Parathyroid adenoma (tissue), 2 donors: Measurements from ENCODE around the gene PRDM10.

Experiments used
- H2AFZ ChIP-seq: fragments of 300-600 bp; sonication (generic); one replicate; pipeline ENCODE4 v1.7.0; 2017; ENCODE audit warnings: antibody characterized with exemption, mild to moderate bottlenecking
- H3K27ac ChIP-seq: fragments of 300-600 bp; sonication (generic); one replicate; pipeline ENCODE4 v1.7.0; 2017
- H3K27me3 ChIP-seq: fragments of 300-600 bp; sonication (generic); one replicate; pipeline ENCODE4 v1.7.0; 2017; ENCODE audit warnings: low read length; ENCODE audit not compliant: control insufficient read depth, insufficient read depth
- H3K36me3 ChIP-seq: fragments of 300-600 bp; sonication (generic); one replicate; pipeline ENCODE4 v1.7.0; 2017; ENCODE audit warnings: low read length; ENCODE audit not compliant: control insufficient read depth, insufficient read depth
- H3K4me1 ChIP-seq: fragments of 300-600 bp; sonication (generic); one replicate; pipeline ENCODE4 v1.7.0; 2017; ENCODE audit warnings: control low read depth
- H3K4me2 ChIP-seq: fragments of 300-600 bp; sonication (generic); one replicate; pipeline ENCODE4 v1.7.0; 2017; ENCODE audit warnings: low read length
- H3K4me3 ChIP-seq: fragments of 300-600 bp; sonication (generic); one replicate; pipeline ENCODE4 v1.7.0; 2017; ENCODE audit warnings: low read depth, low read length
- H3K79me2 ChIP-seq: fragments of 300-600 bp; sonication (generic); one replicate; pipeline ENCODE4 v1.7.0; 2017; ENCODE audit warnings: control low read depth
- H3K9ac ChIP-seq: fragments of 300-600 bp; sonication (generic); one replicate; pipeline ENCODE4 v1.7.0; 2017; ENCODE audit warnings: mild to moderate bottlenecking
- H3K9me3 ChIP-seq: fragments of 300-600 bp; sonication (generic); one replicate; pipeline ENCODE4 v1.7.0; 2017; ENCODE audit warnings: low read length; ENCODE audit not compliant: control insufficient read depth
- TF ChIP-seq, protein P1 (sequence below): fragments of 300-600 bp; sonication (generic); IDR thresholded peaks from one replicate; pipeline ENCODE4 v1.7.0; 2017; ENCODE audit warnings: antibody characterized with exemption, mild to moderate bottlenecking
- donor health status: primary hyperparathyroidism.

Gene PRDM10

DNA sequence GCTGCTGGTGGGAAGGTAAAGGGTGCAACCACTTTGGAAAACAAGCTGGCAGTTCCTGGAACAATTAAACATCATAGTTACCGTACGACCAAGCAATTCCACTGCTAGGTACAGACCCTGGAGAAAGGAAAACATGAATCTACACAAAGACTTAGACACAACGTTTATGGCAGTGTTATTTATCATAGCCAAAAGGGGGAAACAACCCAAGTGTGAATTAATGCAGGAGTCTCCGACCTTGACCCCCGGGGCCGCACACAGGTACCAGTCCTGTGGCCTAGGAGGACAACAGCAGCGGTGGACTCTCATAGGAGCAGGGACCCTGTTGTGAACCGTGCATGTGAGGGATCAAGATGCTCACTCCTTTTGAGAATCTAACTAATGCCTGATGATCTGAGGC, 22.5 kb downstream of the PRDM10 start:
- no peak overlapping the region for H3K27ac ChIP-seq
- peaks cover 12% of the 10 kb centered on the region for H3K79me2 ChIP-seq
- H3K36me3 ChIP-seq: no peaks in the 10 kb centered on the region
- H2AFZ ChIP-seq: no peak overlapping the region
- no peaks in the 10 kb centered on the region for H3K4me1 ChIP-seq
- no peaks in the 10 kb centered on the region for H3K9me3 ChIP-seq
- H3K9ac ChIP-seq: no peak overlapping the region
- TF ChIP-seq, protein P1, sequence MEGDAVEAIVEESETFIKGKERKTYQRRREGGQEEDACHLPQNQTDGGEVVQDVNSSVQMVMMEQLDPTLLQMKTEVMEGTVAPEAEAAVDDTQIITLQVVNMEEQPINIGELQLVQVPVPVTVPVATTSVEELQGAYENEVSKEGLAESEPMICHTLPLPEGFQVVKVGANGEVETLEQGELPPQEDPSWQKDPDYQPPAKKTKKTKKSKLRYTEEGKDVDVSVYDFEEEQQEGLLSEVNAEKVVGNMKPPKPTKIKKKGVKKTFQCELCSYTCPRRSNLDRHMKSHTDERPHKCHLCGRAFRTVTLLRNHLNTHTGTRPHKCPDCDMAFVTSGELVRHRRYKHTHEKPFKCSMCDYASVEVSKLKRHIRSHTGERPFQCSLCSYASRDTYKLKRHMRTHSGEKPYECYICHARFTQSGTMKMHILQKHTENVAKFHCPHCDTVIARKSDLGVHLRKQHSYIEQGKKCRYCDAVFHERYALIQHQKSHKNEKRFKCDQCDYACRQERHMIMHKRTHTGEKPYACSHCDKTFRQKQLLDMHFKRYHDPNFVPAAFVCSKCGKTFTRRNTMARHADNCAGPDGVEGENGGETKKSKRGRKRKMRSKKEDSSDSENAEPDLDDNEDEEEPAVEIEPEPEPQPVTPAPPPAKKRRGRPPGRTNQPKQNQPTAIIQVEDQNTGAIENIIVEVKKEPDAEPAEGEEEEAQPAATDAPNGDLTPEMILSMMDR: no peak
- no peak overlapping the region for H3K4me3 ChIP-seq
- H3K4me2 ChIP-seq: no peak overlapping the region
- H3K27me3 ChIP-seq: no peaks in the 10 kb centered on the region

DNA sequence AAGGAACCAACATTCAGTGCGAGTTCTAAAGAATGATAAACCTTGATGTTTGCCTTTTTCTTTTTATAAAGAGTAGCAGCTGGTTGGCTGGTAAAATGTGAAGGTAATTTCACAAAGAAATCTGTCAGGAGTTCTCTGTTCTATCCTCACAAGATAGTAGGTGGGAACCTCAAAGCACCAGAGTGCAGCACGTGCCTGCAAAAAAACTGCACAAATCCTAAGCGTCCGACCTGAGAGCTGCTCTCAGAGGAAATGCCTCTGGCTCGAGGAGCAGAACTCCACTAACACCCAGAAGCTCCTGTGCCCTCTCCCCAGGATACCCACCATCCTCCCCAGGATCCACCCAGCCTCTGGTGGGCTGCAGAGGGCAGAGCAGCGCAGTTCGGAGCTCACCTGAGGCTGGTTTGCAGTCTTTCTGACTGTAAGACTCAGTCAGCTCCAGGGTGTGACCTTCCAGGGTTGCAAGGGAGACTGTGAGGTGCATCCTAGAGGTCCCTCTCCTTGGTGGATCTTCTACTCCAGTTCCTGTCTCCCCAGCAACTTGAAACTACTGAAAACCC, 23.5 kb downstream of the PRDM10 start:
- Histone ChIP-seq H3K9me3 (no peaks in the 10 kb centered on the region), H3K4me2 (no peak overlapping the region), H3K9ac (no peak overlapping the region), H3K36me3 (no peaks in the 10 kb centered on the region), H3K27ac (no peak overlapping the region), H3K4me3 (no peak overlapping the region), H2AFZ (no peak overlapping the region), H3K27me3 (no peaks in the 10 kb centered on the region), H3K4me1 (no peaks in the 10 kb centered on the region), H3K79me2 (peaks cover 3% of the 10 kb centered on the region)
- TF ChIP-seq, protein P1: no peak

DNA sequence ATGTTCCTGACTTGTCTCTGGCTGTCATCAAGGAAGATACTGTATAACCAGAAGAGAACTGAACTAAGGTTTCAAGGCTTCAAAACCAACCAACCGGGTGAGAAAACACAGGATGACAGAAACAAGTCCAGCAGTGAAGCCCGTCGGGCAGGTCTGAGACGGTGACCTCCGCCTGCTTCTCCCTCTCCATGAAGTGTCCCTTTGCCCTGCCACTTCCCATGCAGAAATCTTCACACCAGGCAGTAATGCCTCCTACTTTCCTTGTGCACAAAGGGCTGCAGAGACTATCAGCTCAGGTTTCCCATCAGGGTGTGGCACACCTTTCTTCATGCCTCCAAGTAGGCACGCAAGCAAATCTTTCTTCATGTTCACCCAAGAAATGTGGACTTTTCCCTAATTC, 24.2 kb downstream of the PRDM10 start:
- Histone ChIP-seq H3K27me3 (no peaks in the 10 kb centered on the region), H3K79me2 (no peaks in the 10 kb centered on the region)
- TF ChIP-seq, protein P1: no peak

DNA sequence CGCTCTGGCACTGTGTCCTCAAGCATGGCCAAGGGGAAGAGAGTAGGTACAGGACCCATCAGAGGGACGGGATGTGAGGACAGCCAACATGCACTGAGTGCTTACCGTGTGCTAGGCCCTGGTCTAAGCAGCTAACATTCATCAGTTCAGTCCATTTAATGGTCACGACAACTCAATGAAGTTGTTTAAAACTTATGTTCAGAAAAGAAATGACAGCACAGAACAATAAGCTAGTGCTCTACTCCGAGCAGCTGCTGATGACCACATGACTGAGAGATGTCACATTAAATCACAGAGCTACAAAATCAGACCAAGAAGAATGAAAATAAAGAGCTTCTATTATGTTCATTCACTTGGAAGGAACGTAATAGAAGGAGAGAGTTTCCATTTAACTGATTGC, 26.3 kb downstream of the PRDM10 start:
- Histone ChIP-seq H3K36me3 (no peaks in the 10 kb centered on the region), H2AFZ (no peak overlapping the region), H3K4me1 (no peaks in the 10 kb centered on the region), H3K4me2 (no peak overlapping the region), H3K27ac (no peak overlapping the region), H3K9me3 (no peaks in the 10 kb centered on the region), H3K79me2 (no peaks in the 10 kb centered on the region), H3K4me3 (no peak overlapping the region), H3K27me3 (no peaks in the 10 kb centered on the region), H3K9ac (no peak overlapping the region)
- TF ChIP-seq, protein P1: no peak

More for the DNA sequence above, 24.2 kb downstream of the PRDM10 start:
- Histone ChIP-seq H3K4me3 (no peak overlapping the region), H3K4me2 (no peak overlapping the region), H3K27ac (no peak overlapping the region), H3K9me3 (no peaks in the 10 kb centered on the region), H2AFZ (no peak overlapping the region), H3K9ac (no peak overlapping the region), H3K36me3 (no peaks in the 10 kb centered on the region), H3K4me1 (no peaks in the 10 kb centered on the region)

DNA sequence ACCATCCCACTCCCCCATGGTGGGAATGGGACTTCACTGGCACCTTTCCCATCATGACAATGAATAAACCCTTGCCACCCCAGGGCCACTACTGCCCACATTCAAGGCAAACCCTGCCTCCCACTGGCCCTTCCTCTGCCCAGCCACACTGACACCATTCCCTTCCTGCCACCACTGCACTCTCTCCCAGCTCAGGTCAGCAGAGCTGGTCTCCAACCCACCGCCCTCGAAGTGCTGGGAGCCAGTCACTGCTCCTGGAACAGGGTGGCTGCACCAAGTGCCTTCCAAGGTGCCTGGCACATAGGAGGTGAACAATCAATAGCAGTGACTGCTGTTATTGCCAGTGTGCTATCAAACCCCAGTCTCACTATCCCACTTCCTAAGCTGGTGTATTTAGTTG, 27.1 kb downstream of the PRDM10 start:
- Histone ChIP-seq H3K4me1 (no peaks in the 10 kb centered on the region), H3K79me2 (no peaks in the 10 kb centered on the region), H3K27me3 (no peaks in the 10 kb centered on the region), H3K36me3 (no peaks in the 10 kb centered on the region), H3K9ac (no peak overlapping the region), H2AFZ (no peak overlapping the region), H3K9me3 (no peaks in the 10 kb centered on the region), H3K27ac (no peak overlapping the region), H3K4me2 (no peak overlapping the region), H3K4me3 (no peak overlapping the region)
- TF ChIP-seq, protein P1: no peak
